Ishikawa (cell line): Measurements from ENCODE around the gene SYTL3.

ENCODE experiments used
- CEBPB ChIP-seq: IDR thresholded peaks from 2 replicates; pipeline ENCODE4 v1.6.1; 2012
- EP300 ChIP-seq: IDR thresholded peaks from 2 replicates; pipeline ENCODE4 v1.6.1; 2012; ENCODE audit warnings: borderline replicate concordance
- FOXM1 ChIP-seq: IDR thresholded peaks from 2 replicates; pipeline ENCODE4 v1.6.1; 2012; ENCODE audit warnings: low read depth, borderline replicate concordance
- RAD21 ChIP-seq: IDR thresholded peaks from 2 replicates; pipeline ENCODE4 v1.6.1; 2012; ENCODE audit warnings: low read depth
- REST ChIP-seq: IDR thresholded peaks from 2 replicates; pipeline ENCODE4 v1.6.1; 2012; ENCODE audit warnings: low read depth, mild to moderate bottlenecking
- TAF1 ChIP-seq: IDR thresholded peaks from 2 replicates; pipeline ENCODE4 v1.6.1; 2012; ENCODE audit warnings: low read depth, mild to moderate bottlenecking
- TEAD4 ChIP-seq: IDR thresholded peaks from 2 replicates; pipeline ENCODE4 v1.6.1; 2012
- YY1 ChIP-seq: IDR thresholded peaks from 2 replicates; pipeline ENCODE4 v1.6.1; 2012; ENCODE audit warnings: low read depth
- TF ChIP-seq, protein P1 (sequence below): IDR thresholded peaks from 2 replicates; pipeline ENCODE4 v1.6.1; 2012

- TF ChIP-seq CEBPB (no peak), TEAD4 (no peak), EP300 (no peak), RAD21 (no peak), TAF1 (no peak), REST (no peak), YY1 (no peak), FOXM1 (no peak)
- TF ChIP-seq, protein P1, sequence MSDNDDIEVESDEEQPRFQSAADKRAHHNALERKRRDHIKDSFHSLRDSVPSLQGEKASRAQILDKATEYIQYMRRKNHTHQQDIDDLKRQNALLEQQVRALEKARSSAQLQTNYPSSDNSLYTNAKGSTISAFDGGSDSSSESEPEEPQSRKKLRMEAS = no peak
Measured at GRCh38 chr6:158744986-158745430, 95.2 kb downstream of the SYTL3 start.
